NB4 (cell line): ENCODE data around the gene FAM111A.

ENCODE experiments used
- CTCF ChIP-seq: IDR thresholded peaks from one replicate; pipeline ENCODE4 v1.5.1; 2012; ENCODE audit warnings: low read depth, low read length
- POLR2A ChIP-seq: IDR thresholded peaks from 2 replicates; pipeline ENCODE4 v1.6.1; 2011; ENCODE audit warnings: mild to moderate bottlenecking; ENCODE audit not compliant: insufficient read length; ENCODE audit errors: extremely low read depth
- TF ChIP-seq, protein P1 (sequence below): IDR thresholded peaks from 2 replicates; pipeline ENCODE4 v1.6.1; 2011; ENCODE audit warnings: low read depth, low read length

DNA sequence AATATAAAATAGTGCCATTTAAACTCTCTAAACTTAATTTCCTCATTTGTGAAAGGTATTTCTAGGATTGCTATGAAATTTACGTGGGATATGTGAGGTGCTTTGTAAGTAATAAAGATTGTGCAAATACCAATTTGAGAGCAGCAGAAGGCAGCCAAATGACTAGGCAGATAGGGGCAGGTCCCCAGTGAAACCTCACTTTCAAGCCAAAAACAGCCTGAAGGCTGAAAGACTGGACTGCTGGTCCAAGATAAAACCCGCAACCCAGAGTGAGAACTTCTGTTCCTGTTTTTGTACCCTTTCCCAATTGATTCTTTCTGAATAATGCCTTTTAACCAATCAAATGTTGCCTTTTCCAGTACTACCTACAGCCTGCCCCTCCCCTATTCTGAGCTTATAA is 36.5 kb downstream of the FAM111A start:
- TF ChIP-seq CTCF (no peak), POLR2A (no peak)
- TF ChIP-seq, protein P1, sequence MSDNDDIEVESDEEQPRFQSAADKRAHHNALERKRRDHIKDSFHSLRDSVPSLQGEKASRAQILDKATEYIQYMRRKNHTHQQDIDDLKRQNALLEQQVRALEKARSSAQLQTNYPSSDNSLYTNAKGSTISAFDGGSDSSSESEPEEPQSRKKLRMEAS, result no peak
